Stimulated activated CD4-positive, alpha-beta T cell treated with anti-CD3 and anti-CD28 coated beads, Interleukin-2, amount 100 ng/mL, for 48 hours (primary cell): ENCODE results near the gene PRX.
"Not testable (repeated sequence)": the region's sequence is repeated elsewhere in the genome, so short reads cannot be mapped to it uniquely, and the experiment has no call there.

Source experiments
- DNase-seq, 2 donors: peaks; one replicate each; pipeline ENCODE4 v3.0.0-alpha.2; 2020

PRX gene

DNA sequence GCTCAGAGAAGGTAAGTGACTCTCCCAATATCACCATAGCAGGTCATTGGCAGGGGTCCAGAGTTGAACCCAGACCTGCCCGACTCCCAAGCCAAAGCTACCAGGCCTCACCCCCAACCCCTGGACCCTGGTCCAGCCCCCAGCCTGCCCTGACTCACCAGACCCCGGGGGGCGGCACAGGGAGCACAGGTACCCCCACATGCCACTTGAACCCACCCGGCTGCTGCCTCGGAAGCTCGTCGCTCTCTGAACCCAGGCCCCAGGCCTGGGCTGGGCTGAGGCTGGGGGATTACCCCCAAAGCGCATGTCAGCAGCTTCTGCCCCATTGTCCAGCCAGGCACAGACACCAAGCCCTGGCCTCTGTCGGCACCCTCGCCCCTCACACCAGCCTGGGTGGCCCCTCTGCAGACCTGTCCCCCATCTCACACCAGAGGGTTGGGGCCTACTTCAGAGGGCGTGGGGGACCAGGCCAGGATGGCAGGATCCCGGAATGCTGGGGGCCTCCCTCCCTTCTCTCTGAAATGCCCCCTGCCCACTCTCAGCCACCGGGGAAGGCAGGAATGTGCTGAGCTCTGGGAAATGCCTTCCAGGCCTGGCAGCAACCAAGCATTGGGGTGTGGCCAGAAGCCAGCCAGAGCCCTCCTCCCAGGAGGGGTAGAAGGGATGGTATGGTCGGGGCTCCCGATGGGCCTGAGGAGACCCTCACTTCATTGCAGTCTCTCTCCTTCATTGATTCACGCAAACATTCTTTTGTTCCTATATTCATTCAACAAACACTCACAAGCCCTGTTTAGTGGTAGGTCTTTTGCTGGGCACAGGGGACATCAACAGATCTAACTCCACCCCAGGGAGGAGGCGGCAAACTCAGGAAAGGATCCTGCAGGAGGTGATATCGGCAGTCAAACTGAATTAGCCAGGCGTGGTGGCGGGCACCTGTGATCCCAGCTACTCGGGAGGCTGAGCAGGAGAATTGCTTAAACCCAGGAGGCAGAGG is 1.7 kb upstream of the PRX start:
- DNase-seq, result no peak

DNA sequence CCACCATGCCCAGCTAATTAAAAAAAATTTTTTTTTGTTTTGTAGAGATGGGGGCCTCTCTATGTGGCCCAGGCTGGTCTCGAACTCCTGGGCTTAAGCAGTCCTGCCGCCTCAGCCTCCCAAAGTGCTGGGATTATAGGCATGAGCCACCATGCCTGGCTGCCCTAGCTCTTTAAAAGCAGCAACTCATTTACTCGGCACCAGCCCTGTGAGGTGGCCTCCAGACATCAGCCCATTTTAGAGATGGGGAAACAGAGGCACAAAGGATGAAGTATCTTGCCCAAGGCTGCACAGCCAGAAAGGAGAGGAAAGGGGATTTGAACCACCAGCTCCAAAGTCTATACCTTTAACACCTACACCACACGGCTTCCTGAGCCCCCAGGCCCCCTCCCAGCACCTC is 312 bp downstream of the PRX start:
- DNase-seq, result no peak

DNA sequence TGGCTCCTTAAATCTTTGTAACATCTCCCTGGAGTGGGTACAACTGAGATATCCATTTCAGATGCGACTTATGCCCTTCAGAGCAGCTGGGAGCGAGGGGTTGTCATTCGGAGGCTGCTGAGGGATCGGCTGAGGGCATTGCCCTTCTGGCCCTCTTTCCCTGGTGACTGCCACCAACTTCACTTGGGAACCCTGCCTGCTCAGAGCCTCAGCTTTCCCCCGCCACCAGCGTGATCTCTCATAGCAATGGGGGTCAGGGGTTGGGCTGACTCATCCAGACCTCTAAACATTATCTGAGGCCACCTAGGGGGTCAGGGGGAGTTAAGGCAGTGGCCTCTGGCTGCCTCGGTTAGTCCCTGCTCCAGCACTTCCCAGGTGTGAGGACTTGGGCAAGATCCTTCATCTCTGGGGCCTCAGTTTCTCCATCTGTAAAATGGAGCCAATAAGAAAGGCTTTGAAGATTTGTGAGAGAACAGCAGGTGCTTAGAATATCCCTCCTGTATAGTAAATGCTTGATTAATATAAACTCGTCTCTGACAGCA is 1.1 kb downstream of the PRX start:
- DNase-seq, result no peak

GRCh38 chr19:40411125-40411842 is 1.9 kb downstream of the PRX start:
- no peak for DNase-seq

DNA sequence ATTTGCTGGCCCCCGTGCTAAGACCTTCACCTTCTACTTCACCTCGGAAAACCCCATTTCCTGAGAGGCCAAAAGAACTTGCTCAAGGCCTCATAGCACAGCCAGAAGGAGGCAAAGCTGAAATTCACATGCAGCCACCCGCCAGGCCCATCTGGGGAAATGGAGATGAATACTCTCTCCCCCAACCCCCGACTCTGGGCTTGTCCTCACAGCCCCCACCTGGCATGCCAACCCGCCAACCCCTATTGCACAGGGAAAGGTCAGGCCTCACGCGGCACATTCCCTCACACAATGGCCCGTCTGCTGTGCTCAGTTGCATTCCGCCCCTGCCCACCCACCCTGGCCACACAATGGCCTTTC is 3.2 kb downstream of the PRX start:
- no peak for DNase-seq

GRCh38 chr19:40408598-40408925 is 4.6 kb downstream of the PRX start:
- not testable (repeated sequence) for DNase-seq

- no peak for DNase-seq
These were observed 5.2 kb downstream of the PRX start for GRCh38 chr19:40407714-40408597.

GRCh38 chr19:40403262-40403984 is 9.8 kb downstream of the PRX start:
- peak; percentile 74 to 79 for DNase-seq

DNA sequence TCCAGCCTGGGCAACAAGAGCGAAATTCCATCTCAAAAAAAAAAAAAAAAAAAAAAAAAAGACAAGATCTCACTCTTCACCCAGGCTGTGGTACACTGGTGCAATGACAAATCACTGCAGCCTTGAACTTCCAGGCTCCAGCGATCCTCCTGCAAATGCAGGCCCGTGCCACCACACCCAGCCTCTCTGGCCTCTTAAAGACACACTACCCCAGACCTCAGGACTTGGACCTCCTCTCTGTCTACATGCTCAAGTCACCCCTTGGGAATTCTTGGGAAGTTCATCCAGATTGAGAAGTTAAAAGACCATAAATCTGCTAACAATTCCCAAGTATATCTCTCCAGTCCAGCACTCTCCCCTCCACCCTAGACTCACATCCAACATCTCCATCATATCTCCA is 12.6 kb downstream of the PRX start:
- DNase-seq, result no peak

DNA sequence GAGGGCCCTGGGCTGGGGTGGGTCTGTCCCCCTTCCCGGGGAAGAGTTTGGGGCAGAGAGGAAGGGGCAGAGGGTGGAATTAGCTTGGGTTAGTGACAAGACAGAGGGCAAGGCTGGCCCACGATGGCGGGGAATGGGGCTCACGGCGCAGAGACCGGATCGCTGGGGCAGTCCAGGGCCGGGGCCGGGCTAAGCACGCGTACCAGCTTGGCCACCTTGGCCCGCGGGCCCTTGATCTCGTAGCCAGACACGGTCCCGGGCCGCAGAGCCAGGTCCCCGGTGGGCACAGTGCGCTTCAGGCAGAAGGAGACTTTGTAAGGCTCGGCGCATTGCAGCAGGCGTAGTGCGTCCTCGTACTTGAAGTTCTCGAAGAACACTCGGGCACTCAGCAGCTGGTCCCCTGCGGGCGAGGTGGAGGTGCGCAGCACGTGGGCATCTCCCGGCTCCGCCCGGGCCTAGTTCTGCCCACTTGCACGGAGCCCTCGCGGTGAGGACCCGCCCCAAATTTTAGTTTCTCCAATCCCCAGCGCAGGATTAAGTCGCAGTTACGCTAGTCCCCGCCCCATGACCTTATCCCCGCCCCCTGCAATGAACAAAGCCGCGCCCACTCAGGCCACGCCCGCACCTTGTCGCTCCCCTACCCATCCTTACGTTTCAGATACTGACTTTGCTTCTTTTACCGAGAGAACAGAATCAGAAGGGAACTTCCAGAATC is 14.6 kb downstream of the PRX start:
- peak; percentile 47 to 51 for DNase-seq

DNA sequence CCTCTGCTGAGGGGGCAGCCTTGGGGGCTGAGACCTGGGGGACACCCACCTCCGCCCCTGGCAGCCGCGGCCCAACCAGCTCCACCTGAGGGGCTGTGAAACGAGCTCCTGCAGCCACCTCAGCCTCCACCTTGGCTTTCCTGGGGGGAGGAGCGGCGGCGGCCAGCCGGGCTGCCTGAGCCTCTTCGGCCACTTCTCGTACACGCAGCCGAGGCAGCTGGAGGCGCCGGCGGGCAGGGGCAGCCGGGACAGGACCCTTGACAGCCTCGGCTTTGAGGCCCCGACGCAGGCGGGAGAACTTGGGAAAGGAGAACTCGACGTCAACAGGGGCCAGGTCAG is 15.6 kb downstream of the PRX start:
- DNase-seq, result no peak

- DNase-seq, result no peak
These were observed 16.2 kb downstream of the PRX start for GRCh38 chr19:40396886-40397567.

DNA sequence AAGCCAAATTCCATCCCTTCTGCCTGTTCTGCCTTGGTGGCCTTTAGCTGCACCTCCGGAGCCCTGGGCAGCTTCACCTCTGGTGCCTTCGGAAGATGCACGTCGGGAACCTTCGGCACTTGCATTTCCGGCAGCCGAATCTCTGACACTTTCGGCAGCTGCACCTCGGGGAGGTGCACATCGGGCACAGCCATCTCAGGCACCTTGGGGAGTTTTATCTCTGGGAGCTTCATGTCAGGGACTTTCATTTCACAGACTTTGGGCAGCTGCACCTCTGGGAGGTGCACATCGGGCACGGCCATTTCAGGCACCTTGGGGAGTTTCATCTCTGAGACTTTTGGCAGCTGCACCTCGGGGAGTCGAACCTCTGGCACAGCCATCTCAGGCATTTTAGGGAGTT is 17.2 kb downstream of the PRX start:
- no peak for DNase-seq

DNA sequence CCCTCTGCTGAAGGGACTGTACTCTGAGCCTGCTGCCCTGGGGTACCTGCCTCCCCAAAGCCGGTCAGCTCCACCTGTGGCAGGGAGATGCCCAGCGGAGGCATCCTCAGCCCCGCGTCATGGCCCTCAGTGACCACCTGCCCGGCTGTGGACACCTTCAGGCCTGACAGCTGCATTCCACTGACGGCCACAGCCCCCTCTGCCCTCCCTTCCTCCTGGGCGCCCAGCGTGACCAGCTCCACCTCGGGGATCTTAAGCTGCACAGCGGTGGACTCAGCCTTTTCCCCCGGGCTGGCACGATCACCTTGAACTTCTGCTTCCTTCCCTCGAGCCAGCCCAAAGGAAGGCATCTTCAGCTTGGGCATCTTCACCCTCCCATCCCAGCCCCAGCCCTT is 18.4 kb downstream of the PRX start:
- no peak for DNase-seq

DNA sequence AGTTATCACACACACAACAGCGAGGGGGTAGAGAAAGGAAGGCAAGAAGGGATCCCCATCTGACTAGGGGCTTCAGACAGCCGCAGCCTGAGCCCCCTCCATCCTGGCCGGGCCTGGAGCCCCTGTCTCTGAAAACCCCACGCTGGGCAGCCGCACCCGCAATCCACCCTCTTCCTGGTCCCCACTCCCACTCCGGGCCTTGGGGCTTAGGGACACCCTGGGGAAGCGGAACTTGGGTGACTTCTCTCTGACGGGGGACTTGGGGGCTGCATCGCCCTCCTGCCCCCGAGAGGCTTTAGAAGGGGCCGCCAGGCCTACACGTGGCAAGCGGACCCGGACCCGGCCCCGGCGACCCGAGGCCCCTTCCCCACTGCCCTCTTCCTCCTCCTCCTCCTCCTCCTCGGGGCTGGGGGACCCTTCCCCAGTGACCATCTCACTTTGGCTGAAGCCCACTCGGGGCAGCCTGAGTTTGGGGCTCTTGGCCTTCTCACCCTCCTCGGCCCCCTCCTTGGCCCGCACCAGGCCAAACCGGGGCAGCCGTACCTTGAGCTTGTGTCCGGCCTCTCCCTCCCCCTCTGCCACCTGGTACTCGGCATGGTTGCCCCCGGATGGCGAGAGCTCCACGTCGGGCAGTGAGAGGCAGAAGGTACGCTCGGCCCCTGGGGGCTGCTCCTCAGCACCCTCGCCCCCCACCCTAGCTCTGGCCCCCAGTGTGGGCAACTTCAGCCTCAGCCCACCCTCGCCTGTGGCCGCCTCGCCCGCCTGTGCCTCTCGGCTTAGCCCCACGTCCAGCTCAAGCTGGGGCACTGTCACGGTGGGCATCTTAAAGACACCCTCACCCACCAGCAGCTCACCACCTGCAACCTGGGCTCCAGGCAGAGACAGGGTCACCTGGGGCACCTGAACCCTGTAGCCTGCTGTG is 19.0 kb downstream of the PRX start:
- DNase-seq, result no peak

GRCh38 chr19:40392894-40393517 is 20.2 kb downstream of the PRX start:
- no peak for DNase-seq

DNA sequence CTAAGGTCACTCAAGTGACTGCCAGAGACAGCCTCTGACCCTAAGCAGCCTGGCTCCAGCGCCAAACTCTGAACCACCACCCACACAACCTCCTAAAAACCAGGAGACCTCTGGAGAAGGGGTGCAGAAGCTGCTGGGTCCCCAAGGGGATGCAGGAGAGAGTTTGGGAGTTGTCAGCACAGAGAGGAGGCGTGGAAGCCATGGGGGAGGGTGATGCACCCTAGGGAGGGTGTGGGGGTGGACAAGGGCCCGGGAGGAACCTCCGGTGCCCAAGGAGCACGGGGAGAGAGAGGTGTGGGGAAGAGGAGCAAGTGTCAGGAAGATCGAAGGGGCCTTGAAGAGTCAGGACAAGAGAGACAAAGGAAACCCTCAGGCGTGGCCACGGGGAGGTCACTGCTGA is 21.1 kb downstream of the PRX start:
- DNase-seq, result no peak

GRCh38 chr19:40390084-40390742 is 23.0 kb downstream of the PRX start, which contains the start of gene HIPK4:
Gene HIPK4, minus strand, starts transcription at chr19:40390181. Its CDS starts 279 bp downstream, at chr19:40389902.
- DNase-seq, result no peak
